ENCODE measurements around the gene MPDU1.

GRCh38 chr17:7572338-7572587, 11.4 kb upstream of the MPDU1 start:
- no peak for TF ChIP-seq CTCF (optimal IDR thresholded peaks at IDR 0.05 in 1 of 3, IDR thresholded peaks at IDR 0.05 in 1 of 3, conservative IDR thresholded peaks at IDR 0.05 in 1 of 3; ENCODE audit: extremely low read depth in 1 of 3, insufficient read depth in 2 of 3, low read length in 3 of 3)
- no peak for TF ChIP-seq EZH2 (IDR thresholded peaks at IDR 0.05; ENCODE audit: low read length)

Measured in keratinocyte (primary cell).